Spleen (tissue), 7 donors: ENCODE data around the gene SLC8A2.

Experiments
- POLR2A ChIP-seq, 3 donors: fragments of 450-650 bp; IDR thresholded peaks; one replicate each; pipeline ENCODE4 v1.5.1; 2017; ENCODE audit warnings: antibody characterized with exemption in 3 of 3, mild to moderate bottlenecking in 1 of 3
- POLR2AphosphoS5 ChIP-seq, 3 donors: sonication (generic); formaldehyde crosslinking; IDR thresholded peaks; one replicate each; pipeline ENCODE4 v1.5.1; 2017; ENCODE audit warnings: antibody characterized with exemption in 3 of 3
- TF ChIP-seq, protein P1 (sequence below), 11 experiments: fragments of 200-600 bp in 7 of 11; fragments of 450-650 bp in 4 of 11; sonication (generic) in 4 of 11; IDR thresholded peaks in 8 of 11; conservative IDR thresholded peaks in 3 of 11; 1 replicate in 7 of 11; 2 replicates in 4 of 11; pipeline versions ENCODE4 v1.4.0 to v1.8.0; 2016 to 2021; ENCODE audit warnings: antibody characterized with exemption in 11 of 11, inconsistent platforms in 4 of 11, mild to moderate bottlenecking in 1 of 11
- donor health status: DM: no; HTN: no; CAD: no; lungs with moderate emphysema.
- donor health status: DM: no; HTN: no; CAD: no.
- donor health status: DM: no; HTN: no; CAD: no.

DNA sequence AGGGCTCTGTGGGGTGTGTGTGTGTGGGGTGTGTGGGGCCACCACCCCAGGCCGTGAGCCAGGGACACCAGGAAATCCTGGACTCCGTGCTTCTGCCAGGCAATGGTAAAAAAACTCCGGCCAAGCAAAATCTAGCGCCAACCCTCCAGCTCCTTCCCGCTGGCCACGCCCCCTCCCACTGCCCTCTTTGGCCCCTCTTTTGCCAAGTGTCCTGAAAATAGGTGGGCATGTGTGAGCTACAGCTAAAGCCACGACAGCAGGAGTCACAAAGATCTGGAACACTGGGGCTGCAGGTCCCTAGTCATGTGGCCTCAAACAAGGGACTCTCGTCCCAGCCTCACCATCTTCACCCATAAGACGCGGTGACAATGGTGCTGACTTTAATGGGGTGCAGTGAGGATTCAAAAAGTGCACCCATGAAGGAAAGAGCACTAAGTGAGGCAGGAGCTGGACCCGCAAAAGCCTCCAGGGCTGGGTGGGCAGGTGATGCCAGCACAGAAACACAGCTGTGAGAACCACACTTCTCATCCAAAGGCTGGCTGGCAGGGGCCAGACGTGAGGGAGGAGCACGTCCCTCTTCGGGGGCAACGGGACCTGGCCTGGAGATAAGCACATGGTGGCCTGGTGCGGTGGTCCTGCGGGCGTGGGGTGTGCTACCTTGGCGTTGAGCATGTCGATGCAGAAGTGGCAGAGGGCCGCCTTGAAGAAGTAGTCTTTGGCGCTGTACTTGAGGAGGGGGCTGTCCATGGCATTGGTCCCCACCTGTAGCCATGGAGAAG, 19.9 kb upstream of the SLC8A2 start:
- TF ChIP-seq, protein P1, sequence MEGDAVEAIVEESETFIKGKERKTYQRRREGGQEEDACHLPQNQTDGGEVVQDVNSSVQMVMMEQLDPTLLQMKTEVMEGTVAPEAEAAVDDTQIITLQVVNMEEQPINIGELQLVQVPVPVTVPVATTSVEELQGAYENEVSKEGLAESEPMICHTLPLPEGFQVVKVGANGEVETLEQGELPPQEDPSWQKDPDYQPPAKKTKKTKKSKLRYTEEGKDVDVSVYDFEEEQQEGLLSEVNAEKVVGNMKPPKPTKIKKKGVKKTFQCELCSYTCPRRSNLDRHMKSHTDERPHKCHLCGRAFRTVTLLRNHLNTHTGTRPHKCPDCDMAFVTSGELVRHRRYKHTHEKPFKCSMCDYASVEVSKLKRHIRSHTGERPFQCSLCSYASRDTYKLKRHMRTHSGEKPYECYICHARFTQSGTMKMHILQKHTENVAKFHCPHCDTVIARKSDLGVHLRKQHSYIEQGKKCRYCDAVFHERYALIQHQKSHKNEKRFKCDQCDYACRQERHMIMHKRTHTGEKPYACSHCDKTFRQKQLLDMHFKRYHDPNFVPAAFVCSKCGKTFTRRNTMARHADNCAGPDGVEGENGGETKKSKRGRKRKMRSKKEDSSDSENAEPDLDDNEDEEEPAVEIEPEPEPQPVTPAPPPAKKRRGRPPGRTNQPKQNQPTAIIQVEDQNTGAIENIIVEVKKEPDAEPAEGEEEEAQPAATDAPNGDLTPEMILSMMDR (IDR thresholded peaks at IDR 0.05 in 8 of 11, conservative IDR thresholded peaks at IDR 0.05 in 3 of 11): no peak
- TF ChIP-seq POLR2A (IDR thresholded peaks at IDR 0.05) (no peak), POLR2AphosphoS5 (IDR thresholded peaks at IDR 0.05) (peak in 2 of 3 donors; percentile 3 to 49)
